ENCODE measurements around the gene PCDHA10. TPM values are rescaled to one million over a fixed set of nuclear protein-coding genes. Genes with fewer than 3 reads are reported as not detected.

PCDHA10 gene
- total and polyA plus RNA-seq, 2 of the 13 experiments (the other 11 are each of a cell fraction or from before 2014, with no cell fraction given): 0.01 to 0.02 TPM

DNA sequence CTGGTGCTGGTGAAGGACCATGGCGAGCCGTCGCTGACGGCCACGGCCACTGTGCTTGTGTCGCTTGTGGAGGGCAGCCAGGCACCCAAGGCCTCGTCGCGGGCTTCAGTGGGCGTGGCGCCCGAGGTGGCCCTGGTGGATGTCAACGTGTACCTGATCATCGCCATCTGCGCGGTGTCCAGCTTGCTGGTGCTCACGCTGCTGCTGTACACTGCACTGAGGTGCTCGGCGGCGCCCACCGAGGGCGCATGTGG, 2.2 kb downstream of the PCDHA10 start:
- 78% methylated on average over 15 of the region's 22 CpGs for WGBS (ENCODE audit: low lambda C conversion rate)
- no TSS peak for BruUV-seq (replicated peaks)
- TF ChIP-seq, protein P1, sequence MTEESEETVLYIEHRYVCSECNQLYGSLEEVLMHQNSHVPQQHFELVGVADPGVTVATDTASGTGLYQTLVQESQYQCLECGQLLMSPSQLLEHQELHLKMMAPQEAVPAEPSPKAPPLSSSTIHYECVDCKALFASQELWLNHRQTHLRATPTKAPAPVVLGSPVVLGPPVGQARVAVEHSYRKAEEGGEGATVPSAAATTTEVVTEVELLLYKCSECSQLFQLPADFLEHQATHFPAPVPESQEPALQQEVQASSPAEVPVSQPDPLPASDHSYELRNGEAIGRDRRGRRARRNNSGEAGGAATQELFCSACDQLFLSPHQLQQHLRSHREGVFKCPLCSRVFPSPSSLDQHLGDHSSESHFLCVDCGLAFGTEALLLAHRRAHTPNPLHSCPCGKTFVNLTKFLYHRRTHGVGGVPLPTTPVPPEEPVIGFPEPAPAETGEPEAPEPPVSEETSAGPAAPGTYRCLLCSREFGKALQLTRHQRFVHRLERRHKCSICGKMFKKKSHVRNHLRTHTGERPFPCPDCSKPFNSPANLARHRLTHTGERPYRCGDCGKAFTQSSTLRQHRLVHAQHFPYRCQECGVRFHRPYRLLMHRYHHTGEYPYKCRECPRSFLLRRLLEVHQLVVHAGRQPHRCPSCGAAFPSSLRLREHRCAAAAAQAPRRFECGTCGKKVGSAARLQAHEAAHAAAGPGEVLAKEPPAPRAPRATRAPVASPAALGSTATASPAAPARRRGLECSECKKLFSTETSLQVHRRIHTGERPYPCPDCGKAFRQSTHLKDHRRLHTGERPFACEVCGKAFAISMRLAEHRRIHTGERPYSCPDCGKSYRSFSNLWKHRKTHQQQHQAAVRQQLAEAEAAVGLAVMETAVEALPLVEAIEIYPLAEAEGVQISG (CRISPR knock-in tag; IDR thresholded peaks at IDR 0.05): no peak

DNA sequence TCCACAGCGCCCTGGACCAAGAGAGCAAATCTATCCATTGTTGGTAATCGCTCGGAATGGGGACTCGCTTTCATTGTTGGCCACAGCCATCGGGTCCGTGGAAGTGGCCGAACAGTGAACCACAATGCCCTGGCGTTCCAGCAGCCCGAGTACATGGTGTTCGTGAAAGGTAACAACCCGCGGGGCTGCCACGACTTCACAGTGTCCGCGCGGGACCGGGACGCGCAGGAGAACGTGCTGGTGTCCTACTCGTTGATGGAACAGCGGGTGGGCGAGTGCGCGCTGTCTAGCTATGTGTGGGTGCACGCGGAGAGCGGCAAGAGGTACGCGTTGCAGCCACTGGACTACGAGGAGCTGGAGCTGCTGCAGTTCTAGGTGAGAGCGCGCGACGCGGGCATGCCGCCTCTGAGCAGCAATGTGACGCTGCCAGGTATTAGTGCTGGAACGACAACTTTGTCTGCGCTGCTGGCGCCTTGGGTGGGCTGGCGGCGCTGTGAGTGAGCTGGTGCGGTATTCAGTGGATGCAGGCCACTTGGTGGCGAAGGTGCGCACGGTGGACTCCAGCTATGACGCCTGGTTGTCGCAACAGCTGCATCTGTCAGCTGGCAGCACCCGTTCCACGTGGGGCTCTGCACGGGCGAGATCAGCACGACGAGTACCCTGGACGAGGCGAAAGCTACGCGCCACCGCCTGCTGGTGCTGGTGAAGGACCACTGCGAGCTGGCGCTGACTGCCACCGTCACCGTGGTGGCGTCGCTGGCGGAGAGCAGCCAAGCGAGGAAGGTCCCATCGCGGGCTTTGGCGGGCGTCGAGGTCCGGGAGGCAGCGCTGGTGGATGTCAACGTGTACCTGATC, 7.0 kb downstream of the PCDHA10 start:
- Histone ChIP-seq H2AFZ (ENCODE audit: low read length) (no peak overlapping the region), H3K36me3 (replicated peaks in 1 of 2; ENCODE audit: control insufficient read depth in 1 of 2, insufficient read depth in 2 of 2, low read length in 2 of 2) (no peaks in the 10 kb centered on the region), H3K4me1 (ENCODE audit: insufficient read depth, low read length) (no peaks in the 10 kb centered on the region), H3K4me2 (ENCODE audit: low read depth, low read length) (no peak overlapping the region), H3K27ac (ENCODE audit: extremely low read length, insufficient read depth, low read length) (no peak overlapping the region), H3K9me3 (ENCODE audit: low read length) (no peaks in the 10 kb centered on the region), H3K79me2 (ENCODE audit: insufficient read depth, low read length) (no peaks in the 10 kb centered on the region), H3K9ac (ENCODE audit: insufficient read depth, low read depth, low read length) (no peak overlapping the region), H4K20me1 (ENCODE audit: insufficient read depth, low read length) (no peaks in the 10 kb centered on the region), H3K27me3 (ENCODE audit: control insufficient read depth in 1 of 2, insufficient read depth in 2 of 2, low read length in 2 of 2) (no peaks in the 10 kb centered on the region), H3K4me3 (replicated peaks in 1 of 3; ENCODE audit: insufficient read depth in 1 of 3, low read depth in 2 of 3, low read length in 3 of 3) (no peak overlapping the region)
- intact Hi-C loops (cut with micrococcal nuclease; ENCODE audit: unreplicated experiment): no loop called here
- TF ChIP-seq YY1 (IDR thresholded peaks at IDR 0.05; ENCODE audit: insufficient read depth, insufficient replicate concordance, low read depth, low read length): no peak
- TF ChIP-seq ZNF230 (CRISPR knock-in tag; IDR thresholded peaks at IDR 0.05): no peak
- POLR2A ChIA-PET: no interaction called here
- in situ Hi-C loops (cut with HindIII; ENCODE audit: extremely low pct_ligation_motif_present, low pct_unique_long_range_greater_than_20kb): no loop called here
- FAIRE-seq (no peak), ATAC-seq (no peak), DNase-seq (ENCODE audit: low spot score) (no peak)
- 83% methylated on average over 50 of the region's 76 CpGs for WGBS (ENCODE audit: low lambda C conversion rate)
- BruUV-seq (replicated peaks): no TSS peak
- CTCF ChIA-PET (ENCODE audit: low intra/inter-chr PET ratio, low total read pairs): no interaction called here

More for the DNA sequence above, 2.2 kb downstream of the PCDHA10 start:
- no peaks in the 10 kb centered on the region for H3K9me3 ChIP-seq (ENCODE audit: low read length)
- H3K4me2 ChIP-seq (ENCODE audit: low read depth, low read length): no peak overlapping the region
- H3K27me3 ChIP-seq (ENCODE audit: control insufficient read depth in 1 of 2, insufficient read depth in 2 of 2, low read length in 2 of 2): no peaks in the 10 kb centered on the region
- ChIA-PET POLR2A (no interaction called here), CTCF (ENCODE audit: low intra/inter-chr PET ratio, low total read pairs) (no interaction called here)
- no peak for FAIRE-seq
- in situ Hi-C loops (cut with HindIII; ENCODE audit: extremely low pct_ligation_motif_present, low pct_unique_long_range_greater_than_20kb) (no loop called here), intact Hi-C loops (cut with micrococcal nuclease; ENCODE audit: unreplicated experiment) (no loop called here)
- no peaks in the 10 kb centered on the region for H3K79me2 ChIP-seq (ENCODE audit: insufficient read depth, low read length)
- H3K4me3 ChIP-seq (replicated peaks in 1 of 3; ENCODE audit: insufficient read depth in 1 of 3, low read depth in 2 of 3, low read length in 3 of 3): no peak overlapping the region
- no peak for ATAC-seq
- H3K9ac ChIP-seq (ENCODE audit: insufficient read depth, low read depth, low read length): no peak overlapping the region
- H3K4me1 ChIP-seq (ENCODE audit: insufficient read depth, low read length): no peaks in the 10 kb centered on the region
- no peak for DNase-seq (ENCODE audit: low spot score)
- H4K20me1 ChIP-seq (ENCODE audit: insufficient read depth, low read length): no peaks in the 10 kb centered on the region
- no peaks in the 10 kb centered on the region for H3K36me3 ChIP-seq (replicated peaks in 1 of 2; ENCODE audit: control insufficient read depth in 1 of 2, insufficient read depth in 2 of 2, low read length in 2 of 2)
- H2AFZ ChIP-seq (ENCODE audit: low read length): no peak overlapping the region
- no peak overlapping the region for H3K27ac ChIP-seq (ENCODE audit: extremely low read length, insufficient read depth, low read length)
